ENCODE results near the gene ACACA.

ACACA gene

GRCh38 chr17:37299257-37299980 lies 107.2 kb downstream of the ACACA start:
- DNase-seq (ENCODE audit: extremely low read depth in 1 of 2, low read depth in 1 of 2) = no peak

- DNase-seq (ENCODE audit: extremely low read depth in 1 of 2, low read depth in 1 of 2) = no peak
Measured at GRCh38 chr17:37295888-37296287, 110.7 kb downstream of the ACACA start.

- no peak for DNase-seq (ENCODE audit: extremely low read depth in 1 of 2, low read depth in 1 of 2)
Measured at GRCh38 chr17:37294888-37295287, 111.7 kb downstream of the ACACA start.

DNA sequence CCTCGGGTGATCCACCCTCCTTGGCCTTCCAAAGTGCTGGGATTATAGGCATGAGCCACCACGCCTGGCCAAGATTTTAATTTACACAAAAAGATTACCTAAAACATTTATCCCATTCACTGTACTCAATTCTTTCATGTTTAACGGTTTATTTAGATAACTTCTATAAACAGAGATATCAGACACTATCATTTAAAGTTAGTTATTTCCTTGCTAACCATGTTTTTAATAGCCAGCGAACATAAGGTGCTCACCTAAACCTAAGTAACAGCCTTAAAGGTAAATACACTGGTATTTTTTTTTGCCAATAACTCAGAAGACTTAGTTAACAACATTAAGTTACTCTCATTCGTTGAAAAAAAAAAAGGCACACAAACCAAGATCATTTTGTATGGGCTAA lies 112.9 kb downstream of the ACACA start:
- no peak for DNase-seq (ENCODE audit: extremely low read depth in 1 of 2, low read depth in 1 of 2)

- DNase-seq (ENCODE audit: extremely low read depth in 1 of 2, low read depth in 1 of 2) = no peak
Measured at GRCh38 chr17:37292429-37293139, 114.1 kb downstream of the ACACA start.

DNA sequence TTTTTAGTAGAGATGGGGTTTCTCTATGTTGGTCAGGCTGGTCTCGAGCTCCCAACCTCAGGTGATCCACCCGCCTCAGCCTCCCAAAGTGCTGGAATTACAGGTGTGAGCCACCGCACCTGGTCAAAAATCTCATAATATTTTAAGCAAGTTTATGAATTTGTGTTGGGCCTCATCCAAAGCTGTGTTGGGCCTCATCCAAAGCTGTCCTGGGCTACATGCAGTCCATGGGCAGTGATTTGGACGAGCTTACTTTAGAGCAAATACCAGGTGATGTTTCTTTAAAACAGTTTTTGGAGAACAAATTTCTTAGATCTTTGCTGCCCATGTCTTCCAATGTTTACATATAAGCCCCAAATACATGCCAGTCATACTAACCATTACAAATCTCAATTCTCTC lies 115.3 kb downstream of the ACACA start:
- DNase-seq (ENCODE audit: extremely low read depth in 1 of 2, low read depth in 1 of 2) = no peak

- no peak for DNase-seq (ENCODE audit: extremely low read depth in 1 of 2, low read depth in 1 of 2)
Measured at GRCh38 chr17:37286430-37286829, 120.2 kb downstream of the ACACA start.

GRCh38 chr17:37284191-37284590 lies 122.4 kb downstream of the ACACA start:
- DNase-seq (ENCODE audit: extremely low read depth in 1 of 2, low read depth in 1 of 2) = no peak

DNA sequence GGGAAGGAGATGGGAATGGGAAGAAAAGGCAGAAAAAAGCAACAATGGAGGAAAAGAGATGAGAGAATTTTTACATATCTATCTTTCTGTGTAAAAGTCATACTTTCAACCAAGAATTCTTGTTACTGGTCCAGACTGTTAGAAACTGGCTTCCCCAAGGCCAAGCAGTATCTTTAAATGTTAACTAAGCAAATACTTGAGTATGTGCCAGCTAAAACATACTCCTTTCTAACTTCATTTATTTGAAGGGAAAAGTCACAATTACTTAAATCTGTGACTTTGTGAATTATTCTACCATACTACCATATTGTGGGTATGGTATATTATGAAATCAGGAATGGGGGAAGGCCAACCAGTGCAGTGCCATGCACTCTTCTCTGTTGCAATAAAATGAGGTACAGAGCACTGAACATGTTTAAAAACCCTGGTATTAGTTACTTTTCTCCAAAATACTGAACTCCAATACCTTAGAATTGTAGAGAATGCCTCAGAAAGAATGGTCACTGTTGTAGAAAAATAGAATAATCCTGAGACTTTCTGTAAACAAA lies 123.1 kb downstream of the ACACA start:
- DNase-seq (ENCODE audit: extremely low read depth in 1 of 2, low read depth in 1 of 2) = no peak

DNA sequence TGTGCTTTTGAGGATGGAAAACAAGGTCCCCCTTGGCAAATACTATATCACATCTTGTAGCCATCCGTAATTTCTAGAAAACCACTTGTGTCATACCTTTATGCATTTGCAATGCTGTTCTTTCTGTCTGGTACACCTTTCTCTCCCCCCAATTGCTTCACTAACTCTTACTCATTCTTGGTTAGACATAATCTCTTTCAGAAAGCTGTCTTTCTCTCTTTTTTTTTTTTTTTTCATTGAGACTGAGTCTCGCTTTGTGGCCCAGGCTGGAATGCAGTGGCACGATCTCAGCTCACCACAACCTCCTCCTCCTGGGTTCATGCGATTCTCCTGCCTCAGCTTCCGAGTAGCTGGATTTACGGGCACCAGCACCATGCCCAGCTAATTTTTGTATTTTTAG lies 125.8 kb downstream of the ACACA start:
- DNase-seq (ENCODE audit: extremely low read depth in 1 of 2, low read depth in 1 of 2) = no peak

DNA sequence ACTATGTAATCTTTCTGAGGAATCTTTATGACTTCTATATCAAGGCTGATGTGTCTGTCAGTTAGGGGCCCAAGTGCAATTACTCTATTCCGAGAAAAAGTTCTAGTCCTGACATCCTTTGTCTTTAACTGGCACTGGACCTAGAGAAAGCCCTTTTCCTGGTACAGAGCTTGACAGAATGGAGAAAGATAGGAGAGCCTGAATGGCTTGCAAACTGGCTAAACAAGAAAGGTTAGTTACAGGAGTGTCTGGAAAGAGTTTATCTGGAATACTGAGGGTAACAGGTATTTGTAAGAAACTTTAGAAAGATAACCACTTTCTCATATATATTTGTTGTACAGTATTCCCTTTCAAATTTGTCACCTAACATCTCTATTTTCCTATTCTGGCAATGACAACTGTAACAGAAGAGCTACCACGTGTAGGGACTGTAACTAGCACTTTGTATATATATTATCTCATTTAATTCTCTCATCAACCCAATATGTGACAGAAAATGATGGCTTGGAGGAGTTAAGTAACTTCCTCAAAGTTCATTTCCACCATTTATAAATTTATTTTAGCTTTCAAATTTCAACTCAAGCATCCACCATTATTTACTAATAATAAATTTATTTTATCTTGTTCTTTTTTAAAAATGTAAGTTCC lies 128.3 kb downstream of the ACACA start:
- DNase-seq (ENCODE audit: extremely low read depth in 1 of 2, low read depth in 1 of 2) = no peak

GRCh38 chr17:37276475-37276874 lies 130.2 kb downstream of the ACACA start:
- no peak for DNase-seq (ENCODE audit: extremely low read depth in 1 of 2, low read depth in 1 of 2)

DNA sequence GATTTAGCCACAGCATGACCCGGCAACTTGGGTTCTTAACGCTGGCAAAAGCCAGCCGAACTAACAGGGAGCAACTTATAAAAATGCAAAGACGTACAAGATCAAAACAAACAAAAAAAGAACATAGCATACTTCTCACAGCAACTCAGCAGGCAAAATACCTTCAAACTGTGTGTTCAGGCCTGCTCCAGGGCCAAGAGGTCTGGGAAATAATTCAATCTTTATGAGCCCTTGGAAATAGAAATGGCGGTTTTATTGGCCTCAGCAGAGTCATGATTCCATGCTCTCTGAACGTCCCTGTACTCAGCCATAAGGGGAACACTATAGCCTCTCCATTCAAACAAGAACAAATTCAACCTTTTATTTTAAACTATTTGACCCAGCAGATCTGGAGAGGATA lies 132.2 kb downstream of the ACACA start:
- no peak for DNase-seq (ENCODE audit: extremely low read depth in 1 of 2, low read depth in 1 of 2)

DNA sequence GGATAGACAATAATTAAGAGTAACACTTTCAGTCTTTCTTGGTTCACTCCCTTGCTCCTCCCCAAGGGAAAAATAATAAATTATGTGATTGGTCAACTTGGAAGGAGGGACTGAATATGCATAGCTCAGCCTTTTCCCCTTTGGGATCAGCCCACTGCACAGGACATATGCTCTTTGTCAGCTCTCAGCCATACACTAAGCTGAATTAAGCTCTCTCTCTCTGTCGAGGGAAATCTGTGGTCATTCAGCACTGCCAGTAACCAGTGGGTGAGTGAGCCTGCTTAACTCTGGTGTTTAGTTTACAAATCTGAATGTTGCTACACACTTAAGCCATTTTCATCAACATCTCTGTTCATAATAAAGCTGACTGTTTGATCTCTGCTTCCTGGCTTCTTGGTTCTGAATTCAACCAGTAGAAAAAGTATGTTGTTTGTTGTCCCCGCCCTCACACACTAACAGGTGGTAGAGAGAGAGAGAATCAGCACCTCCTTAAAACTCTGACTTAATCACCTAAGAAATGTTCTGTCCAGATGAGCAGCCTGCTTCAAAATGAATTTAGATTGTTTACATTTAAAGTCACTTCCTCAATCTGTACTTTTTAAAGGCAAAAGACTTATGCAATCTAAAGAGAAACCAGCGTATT lies 133.1 kb downstream of the ACACA start:
- no peak for DNase-seq (ENCODE audit: extremely low read depth in 1 of 2, low read depth in 1 of 2)

DNA sequence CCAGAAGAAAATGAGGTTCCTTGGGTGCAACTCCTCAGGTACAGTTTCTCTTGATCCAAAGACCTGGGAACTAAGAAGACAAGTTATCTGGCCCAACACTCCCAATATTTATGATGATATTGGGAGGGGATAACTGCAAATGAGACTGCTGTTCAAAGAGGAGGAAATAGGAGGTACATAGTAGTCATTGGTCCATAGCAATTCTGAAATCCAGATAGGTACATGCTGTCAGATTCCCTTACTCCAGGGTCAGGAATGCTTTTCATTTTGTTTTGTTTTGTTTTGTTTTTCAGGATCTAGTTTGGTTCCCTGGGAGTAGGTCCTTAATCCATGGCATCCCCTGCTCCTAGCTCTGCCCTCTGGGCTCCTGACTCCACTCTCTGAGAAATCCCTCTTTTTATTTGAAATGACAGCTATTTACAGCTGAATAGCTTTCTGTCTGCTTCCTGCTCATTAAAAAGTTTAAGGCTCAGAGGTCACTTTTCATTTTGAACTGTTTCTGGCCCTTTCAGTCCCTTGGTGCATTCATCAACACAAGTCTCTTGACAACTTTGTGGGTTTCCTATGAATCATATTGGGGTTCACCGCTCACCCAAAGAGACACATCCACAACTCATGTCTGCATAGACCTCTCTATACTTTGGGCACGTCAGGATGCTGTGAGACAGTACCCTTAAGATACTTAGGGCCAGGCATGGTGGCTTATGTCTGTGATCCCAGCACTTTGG lies 141.0 kb downstream of the ACACA start:
- DNase-seq (ENCODE audit: extremely low read depth in 1 of 2, low read depth in 1 of 2) = no peak

DNA sequence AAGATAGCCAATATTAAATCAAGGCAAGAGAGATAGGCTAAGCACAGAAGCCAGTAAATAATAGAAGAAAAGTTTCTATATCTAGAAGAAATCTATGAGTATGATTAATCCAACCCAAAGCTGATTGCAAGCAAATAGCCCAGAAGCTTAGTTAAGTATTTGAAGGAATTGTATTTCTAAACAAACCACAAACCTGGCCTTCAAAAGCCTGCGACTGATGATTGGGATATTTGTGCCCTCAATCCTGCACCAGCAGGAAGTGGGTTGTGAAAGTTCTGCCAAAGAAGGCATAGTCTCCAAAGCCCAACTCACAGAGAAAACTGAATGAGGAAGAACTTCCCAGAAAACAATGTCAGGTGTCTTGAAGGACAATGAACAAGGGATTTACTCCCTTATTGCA lies 145.3 kb downstream of the ACACA start:
- DNase-seq (ENCODE audit: extremely low read depth in 1 of 2, low read depth in 1 of 2) = no peak

GRCh38 chr17:37259030-37259735 lies 147.5 kb downstream of the ACACA start:
- DNase-seq (ENCODE audit: extremely low read depth in 1 of 2, low read depth in 1 of 2) = no peak

DNA sequence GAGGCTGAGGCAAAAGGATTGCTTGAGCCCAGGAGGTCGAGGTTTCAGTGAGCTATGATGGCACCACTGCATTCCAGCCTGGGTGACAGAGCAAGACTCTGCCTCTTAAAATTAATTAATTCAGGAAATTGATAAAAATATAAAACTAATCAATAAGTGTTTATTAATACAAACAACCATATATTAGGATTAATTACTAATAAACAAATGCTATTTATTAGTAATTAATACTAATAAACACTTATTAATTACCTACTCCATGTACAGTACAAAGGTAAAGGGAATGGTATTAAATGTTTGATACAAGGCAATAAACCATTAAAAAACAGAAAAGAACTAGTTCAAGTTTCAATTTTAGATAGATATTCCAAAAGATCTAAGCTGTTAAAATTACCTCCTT lies 150.0 kb downstream of the ACACA start:
- no peak for DNase-seq (ENCODE audit: extremely low read depth in 1 of 2, low read depth in 1 of 2)

DNA sequence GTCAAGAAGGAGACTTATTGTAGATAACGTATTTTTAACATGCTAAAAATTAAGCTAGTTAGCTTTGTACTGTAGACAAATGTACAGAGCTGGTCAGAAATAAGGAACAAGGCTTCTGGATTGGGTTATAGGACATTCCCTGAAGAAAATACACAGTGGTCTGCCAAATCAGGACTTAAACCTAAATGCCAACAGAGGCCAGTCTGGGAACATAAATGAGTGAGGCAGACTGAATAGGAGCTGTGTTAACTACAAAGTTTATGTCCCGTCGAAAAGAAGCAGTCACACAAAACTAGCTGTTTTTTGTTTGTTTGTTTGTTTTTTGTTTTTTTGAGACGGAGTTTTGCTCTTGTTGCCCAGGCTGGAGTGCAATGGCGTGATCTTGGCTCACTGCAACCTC lies 151.2 kb downstream of the ACACA start:
- no peak for DNase-seq (ENCODE audit: extremely low read depth in 1 of 2, low read depth in 1 of 2)

GRCh38 chr17:37247825-37248224 lies 158.8 kb downstream of the ACACA start:
- DNase-seq (ENCODE audit: extremely low read depth in 1 of 2, low read depth in 1 of 2) = no peak
